Breast epithelium (tissue), 3 donors: Measurements from ENCODE around the gene FAM221B.

Experiments
- POLR2A ChIP-seq: fragments of 450-650 bp; IDR thresholded peaks from one replicate; pipeline ENCODE4 v1.6.1; 2016; ENCODE audit warnings: antibody characterized with exemption, mild to moderate bottlenecking, moderate library complexity
- TF ChIP-seq, protein P1 (sequence below), 3 donors: fragments of 450-650 bp; IDR thresholded peaks; one replicate each; pipeline ENCODE4 v1.5.1; 2016 to 2017; ENCODE audit warnings: antibody characterized with exemption in 3 of 3, mild to moderate bottlenecking in 3 of 3, moderate library complexity in 3 of 3

DNA sequence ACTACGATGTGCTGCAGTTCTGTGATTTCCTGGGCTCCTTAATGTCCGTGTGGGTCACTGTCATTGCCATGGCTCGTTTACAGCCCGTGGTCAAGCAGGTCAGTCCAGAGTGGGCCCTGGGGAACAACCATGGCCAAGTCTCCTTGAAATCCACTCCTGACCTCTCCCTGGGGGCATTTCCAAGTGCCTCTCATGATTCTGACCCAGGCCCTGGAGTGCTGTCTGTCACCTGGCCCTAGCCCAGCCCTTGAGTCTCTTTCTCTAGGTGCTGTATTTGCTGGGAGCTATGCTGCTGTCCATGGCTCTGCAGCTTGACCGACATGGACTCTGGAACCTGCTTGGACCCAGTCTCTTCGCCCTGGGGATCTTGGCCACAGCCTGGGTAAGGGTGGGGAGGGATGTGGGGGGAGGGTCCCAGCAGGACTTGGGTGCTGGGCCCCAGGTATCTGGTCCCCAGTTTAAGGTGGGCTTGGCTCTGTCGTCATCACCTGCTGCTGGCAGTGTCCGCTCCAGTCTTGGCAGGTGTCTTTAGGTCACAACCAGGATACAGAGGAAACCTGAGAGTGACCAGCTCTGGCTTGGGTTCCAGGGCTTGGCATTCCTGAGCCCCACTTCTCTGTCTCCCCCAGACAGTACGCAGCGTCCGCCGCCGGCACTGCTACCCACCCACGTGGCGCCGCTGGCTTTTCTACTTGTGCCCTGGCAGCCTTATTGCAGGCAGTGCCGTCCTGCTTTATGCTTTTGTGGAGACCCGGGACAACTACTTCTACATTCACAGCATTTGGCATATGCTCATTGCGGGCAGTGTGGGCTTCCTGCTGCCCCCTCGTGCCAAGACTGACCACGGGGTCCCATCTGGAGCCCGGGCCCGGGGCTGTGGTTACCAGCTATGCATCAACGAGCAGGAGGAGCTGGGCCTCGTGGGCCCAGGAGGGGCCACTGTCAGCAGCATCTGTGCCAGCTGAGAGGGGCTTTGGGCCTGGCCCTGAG, 24.6 kb upstream of the FAM221B start:
- TF ChIP-seq, protein P1, sequence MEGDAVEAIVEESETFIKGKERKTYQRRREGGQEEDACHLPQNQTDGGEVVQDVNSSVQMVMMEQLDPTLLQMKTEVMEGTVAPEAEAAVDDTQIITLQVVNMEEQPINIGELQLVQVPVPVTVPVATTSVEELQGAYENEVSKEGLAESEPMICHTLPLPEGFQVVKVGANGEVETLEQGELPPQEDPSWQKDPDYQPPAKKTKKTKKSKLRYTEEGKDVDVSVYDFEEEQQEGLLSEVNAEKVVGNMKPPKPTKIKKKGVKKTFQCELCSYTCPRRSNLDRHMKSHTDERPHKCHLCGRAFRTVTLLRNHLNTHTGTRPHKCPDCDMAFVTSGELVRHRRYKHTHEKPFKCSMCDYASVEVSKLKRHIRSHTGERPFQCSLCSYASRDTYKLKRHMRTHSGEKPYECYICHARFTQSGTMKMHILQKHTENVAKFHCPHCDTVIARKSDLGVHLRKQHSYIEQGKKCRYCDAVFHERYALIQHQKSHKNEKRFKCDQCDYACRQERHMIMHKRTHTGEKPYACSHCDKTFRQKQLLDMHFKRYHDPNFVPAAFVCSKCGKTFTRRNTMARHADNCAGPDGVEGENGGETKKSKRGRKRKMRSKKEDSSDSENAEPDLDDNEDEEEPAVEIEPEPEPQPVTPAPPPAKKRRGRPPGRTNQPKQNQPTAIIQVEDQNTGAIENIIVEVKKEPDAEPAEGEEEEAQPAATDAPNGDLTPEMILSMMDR (IDR thresholded peaks at IDR 0.05) = no peak
- no peak for TF ChIP-seq POLR2A
